ENCODE data around the gene MCC.
"Not testable (repeated sequence)": the region's sequence is repeated elsewhere in the genome, so short reads cannot be mapped to it uniquely, and the experiment has no call there.

MCC gene

DNA sequence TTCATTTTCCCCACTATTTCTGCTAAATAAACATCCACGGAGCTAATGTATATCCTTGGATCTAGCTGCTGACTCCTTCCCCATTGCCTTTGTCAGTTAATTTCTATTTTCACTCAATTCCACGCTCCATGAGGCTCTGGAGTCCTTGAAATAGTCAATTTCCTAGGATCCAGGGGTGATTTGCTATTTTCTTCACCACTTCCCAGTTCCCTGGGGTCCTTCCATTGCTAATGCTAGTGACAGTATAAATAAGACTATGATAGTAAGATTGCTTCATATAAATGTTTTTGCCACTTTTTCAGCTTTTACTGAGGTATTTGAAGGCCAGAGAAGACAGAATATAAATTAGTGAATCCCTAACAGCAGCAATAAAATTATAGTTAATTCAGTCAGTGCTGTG, 66.6 kb downstream of the MCC start:
- no peak for DNase-seq (ENCODE audit: low spot score)

DNA sequence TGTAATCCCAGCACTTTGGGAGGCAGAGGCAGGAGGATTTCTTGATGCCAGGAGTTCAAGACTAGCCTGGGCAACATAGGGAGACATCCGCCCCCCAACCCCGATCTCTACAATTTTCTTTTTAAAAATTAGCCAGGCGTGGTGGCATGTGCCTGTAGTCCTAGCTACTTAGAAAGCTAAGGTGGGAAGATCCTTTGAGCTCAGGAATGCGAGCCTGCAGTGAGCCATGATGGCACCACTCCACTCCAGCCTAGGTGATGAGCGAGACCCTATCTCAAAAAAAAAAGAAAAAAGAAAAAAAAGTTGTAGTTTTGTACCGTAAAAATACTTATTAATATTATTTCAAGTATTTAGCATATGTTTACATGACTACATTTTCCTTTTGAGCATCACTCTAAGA, 82.7 kb downstream of the MCC start:
- DNase-seq (ENCODE audit: low spot score), result no peak

DNA sequence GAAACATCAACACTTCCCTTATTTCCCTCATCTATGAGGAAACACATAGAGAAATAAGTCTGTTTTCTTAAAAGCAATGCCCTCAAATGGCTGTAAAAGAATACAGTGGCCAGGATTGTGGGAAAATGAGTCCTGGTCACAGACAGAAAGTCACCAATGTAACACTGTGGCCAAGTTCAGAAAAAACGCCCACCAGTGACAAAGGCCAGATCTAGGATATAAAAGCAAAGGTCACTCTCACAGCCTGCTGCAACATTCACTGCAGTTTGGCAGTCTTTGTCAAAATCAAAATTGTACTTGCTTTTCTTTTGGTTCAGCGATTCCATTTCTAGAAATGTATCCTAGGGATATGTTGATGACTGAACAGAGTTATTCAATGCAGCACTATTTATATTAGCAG, 84.0 kb downstream of the MCC start:
- no peak for DNase-seq (ENCODE audit: low spot score)

DNA sequence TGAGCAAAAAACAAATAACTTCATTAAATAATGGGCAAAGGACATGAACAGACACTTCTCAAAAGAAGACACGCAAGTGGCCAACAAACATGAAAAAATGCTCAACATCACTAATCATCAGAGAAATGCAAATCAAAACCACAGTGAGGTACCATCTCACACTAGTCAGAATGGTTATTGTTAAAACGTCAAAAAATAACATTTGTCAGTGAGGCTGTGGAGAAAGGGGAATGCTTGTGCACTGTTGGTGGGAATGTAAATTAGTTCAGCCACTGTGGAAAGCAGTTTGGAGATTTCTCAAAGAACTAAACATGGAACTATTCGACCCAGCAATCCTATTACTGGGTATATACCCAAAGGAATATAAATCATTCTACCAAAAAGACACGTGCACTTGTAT, 90.3 kb downstream of the MCC start:
- DNase-seq (ENCODE audit: low spot score), result not testable (repeated sequence)

DNA sequence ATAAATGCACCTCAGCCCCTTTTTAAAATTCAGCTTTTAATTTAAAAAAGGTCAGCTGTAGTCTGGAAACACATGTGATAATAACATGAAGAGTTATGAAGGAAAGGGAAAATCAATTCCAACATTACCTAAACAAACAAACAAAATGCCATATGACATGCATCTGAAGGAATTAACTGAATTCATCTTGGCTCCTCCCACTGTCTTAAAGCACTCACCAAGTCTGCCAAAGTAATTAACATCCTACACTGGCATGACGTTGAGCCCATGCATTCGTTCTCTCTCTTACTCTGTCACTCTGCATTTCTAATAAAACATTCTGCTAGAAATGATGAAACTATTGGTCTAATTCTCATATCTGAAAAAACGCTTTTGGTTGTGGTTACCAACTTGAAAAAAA, 91.2 kb downstream of the MCC start:
- no peak for DNase-seq (ENCODE audit: low spot score)

DNA sequence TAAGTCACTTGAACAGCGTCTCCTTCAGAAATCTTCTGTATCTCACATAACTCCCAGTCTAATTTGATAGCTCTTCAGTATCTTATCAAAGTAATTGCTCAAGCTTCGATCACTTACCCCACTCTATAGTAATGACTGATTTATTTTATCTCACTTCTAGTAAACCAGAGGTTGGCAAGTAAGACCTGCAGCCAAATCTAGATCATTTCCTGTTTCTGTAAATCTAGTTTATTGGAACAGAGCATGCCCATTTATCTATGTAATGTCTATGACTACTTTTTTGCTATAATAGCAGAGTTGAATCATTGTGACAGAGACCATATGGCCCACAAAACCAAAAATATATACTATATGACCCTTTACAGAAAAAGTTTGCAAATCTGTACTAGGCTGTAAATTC, 93.6 kb downstream of the MCC start:
- no peak for DNase-seq (ENCODE audit: low spot score)

DNA sequence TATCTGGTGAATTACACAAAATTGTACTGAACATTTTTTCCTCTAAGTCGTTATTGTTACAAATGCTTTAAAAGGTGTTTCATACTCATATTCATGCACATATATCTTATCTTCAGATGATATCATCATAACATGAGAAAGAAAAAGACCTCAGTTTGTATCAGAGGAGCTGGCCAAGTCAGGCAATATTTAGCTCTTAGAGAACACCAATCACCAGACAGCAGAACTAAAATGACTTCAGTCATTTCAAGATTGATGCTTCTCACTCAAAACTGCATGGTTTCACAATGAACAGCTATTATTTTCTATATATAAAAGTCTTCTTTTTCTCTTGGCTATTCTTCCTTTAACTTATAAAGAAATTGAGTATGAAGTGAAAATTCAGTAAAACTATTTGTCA, 98.0 kb downstream of the MCC start:
- DNase-seq (ENCODE audit: low spot score), result no peak

DNA sequence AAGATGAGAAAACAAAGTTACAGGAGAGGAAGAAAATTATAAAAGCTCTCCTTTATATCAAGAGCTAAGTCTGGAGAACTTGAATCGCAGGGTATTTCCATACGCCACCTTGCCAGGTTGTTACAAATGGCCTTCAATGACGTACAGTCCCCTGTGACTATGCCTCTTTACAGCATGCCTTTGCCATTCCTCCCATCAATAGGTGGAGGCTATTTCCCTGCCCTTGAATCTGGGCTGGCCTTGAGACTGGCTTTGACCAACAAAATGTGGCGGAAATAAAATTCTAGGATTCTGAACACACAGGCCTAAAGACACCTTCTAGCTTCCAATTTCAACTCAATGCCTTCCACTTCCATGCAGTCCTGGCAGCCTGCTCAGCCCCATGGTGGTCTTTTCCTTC, 99.1 kb downstream of the MCC start:
- no peak for DNase-seq (ENCODE audit: low spot score)

DNA sequence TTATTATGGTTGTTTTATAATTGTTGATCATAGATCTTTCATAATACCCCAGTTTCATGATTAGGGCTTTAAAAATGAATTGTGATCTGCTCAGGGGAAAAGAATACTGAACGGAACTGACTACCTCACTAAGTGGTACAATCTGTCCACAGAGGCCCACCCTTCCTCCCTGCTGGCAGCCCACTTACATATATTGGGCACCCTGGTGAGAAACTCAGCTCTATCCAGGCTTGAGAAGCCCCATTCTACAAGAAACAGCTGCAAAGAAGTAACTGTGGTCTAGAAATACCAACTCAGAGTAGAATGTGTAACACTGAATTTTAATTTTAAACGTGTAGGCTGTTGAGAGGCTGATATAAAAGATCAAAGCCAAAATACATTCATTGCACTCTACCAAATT, 100.4 kb downstream of the MCC start:
- DNase-seq (ENCODE audit: low spot score), result no peak

DNA sequence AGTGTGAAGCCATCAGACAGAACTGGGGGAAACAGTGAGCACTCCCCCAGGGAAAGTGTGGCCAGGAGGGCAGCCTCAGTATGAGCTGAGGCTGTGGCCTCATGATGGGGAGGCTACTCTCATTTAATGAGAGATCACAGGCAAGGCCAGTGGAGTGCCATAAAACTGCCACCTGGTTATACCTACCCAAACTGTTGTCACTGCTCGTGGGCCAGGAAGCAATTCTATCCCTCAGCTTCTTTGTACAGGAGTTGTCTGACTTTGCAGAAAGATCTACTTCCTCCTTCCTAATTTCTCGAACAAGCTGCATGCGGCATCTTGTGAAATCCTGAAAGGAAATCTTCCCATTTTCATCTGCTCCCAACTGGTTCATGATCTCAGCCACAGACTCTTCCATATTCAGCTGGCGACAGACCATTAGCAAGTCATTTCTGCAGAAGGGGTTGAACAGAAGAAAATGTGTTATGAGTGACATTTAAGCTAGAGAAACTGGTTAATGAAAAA, 103.4 kb downstream of the MCC start:
- DNase-seq (ENCODE audit: low spot score), result no peak

DNA sequence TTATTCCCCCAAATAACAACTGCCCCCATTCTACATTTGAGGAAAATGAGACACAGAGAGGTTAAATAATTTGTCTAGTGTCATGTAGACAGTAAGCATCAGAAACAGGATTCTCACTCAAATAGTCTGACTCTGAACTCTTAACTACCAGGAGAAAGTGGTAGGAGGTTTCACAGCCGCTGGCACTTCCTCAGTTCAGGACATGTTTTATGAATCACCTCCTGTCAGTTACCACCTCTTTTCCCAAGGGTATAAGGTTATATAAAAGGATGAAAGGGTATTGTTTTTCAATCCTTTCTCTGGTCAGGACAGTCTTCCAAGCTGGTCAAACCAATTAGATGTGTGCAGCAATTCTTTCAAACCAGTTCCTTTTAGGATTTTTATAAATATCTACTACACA, 105.5 kb downstream of the MCC start:
- DNase-seq (ENCODE audit: low spot score), result no peak

DNA sequence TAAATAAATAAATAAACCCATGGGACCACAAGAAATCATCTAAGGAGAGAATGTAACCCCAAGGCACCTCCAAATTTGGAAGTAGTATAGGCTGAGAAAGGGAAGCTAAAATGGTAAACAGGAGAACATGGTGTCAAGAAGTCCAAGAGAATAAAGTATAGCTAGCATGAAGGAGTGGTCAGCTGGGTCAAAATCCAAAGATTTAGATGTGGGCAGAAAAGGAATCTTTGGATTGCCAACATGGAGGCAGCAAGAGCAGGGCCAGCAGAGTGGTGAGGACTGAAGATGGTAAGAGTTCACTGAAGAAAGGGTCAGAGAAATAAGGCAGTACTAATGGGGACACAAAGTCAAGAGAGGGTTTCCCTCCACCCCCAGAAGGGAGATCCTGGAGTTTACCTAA, 106.5 kb downstream of the MCC start:
- no peak for DNase-seq (ENCODE audit: low spot score)

DNA sequence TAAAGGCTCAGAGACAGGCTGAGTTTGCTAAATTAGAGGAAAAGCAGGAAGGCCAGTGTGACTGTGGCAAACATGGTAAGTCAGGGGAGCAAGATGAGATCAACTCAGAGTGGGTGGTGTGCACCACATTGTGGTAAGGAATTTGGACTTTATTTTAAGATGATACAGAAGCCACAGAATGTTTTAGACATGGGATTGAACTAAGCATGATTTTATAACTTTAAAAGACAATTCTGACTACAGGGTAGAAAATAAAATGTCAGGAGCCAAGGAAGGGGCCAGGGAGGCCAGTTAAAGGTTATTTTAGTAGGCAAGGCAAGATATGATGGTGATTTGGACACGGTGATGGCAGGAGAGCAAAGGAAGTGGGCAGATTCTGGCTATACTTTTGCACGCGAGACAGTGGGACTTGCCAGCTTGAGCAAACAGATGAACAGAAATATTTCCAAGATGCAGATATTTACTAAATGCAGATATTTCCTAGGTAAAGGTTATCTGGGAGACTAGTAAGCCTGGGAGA, 107.4 kb downstream of the MCC start:
- DNase-seq (ENCODE audit: low spot score), result no peak

DNA sequence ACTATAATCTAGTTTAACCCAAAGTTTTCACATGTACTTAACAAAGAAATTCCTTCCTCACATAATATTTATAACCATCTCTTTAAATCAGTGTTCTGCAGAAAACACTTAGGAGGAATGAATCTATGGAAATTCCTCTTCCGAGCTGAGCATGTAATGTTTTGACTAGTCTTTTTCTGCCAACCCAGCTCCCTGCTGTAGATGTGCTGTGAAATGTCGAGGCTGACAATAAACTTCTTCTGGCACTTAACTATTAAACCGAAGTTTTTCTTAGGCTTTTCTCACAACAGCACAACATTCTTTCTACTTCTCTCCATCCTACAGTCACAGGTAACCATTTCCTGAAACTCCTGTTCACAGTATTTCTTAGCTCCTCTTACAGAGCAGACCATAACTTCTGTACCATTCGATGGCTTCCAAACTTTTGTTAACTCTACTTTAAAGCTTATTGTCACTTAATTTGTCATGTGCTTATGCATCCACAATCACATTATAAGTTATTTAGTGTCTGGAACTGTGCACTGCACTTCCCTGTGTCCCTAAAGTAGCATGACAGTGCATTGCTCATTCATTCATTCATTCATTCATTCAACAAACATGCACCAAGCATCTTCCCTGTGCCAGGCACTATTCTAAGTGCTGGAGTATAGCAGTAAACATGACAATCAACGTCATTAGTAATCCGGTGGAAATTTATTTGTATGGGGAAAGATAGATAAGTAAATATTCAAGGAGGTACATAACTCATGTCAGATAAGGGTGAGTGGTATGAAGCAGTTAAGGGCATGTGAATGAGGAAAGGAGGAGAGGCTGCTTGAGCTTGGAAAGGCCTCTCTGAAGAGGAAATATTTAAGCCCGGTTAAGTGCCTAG, 108.1 kb downstream of the MCC start:
- no peak for DNase-seq (ENCODE audit: low spot score)

DNA sequence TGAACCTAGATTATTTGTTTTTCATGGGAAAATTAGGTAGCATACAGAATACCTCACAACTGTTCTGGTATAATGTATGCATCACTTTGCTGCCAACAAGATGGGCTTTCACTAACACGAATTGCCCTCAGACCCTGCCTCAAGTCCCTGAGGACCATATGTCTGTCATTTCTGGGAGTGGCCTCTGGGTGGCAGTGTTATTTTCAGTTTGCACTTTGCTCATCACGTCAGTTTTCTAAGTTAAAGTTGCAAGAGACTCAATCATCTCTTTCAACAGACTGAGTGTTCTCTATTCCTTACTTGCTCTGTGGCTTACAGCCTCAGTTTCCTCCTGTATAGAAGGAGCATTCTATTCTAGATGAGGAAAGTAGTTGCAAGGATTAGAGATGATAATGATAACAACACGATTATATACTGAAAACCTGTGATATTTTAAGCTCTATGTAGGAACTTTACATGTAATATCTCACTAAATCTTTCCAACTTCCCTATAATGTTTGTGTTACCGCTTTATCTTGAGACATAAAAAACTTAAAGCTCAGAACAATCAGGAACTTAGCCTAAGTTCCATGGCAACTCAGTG, 109.2 kb downstream of the MCC start:
- peak; percentile 66 for DNase-seq (ENCODE audit: low spot score)

DNA sequence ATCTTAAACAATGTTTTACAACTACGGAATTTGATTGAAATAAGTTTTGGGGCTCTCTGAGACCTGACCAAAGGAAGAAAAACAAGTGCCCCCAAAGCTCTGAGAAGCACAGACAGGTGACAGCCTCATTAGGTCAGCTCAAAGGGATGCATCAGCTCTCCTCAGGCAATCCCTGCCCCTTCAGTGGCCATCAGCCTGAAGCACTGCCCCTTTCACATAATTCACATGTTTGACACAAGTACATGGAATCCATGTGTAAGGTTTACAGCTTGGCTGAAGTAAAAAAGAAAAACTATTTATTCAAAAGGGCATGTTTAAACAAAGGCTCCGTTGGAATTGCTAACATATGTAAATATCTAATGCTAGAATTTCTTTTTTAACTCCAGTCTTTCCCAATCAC, 109.7 kb downstream of the MCC start:
- DNase-seq (ENCODE audit: low spot score), result no peak

DNA sequence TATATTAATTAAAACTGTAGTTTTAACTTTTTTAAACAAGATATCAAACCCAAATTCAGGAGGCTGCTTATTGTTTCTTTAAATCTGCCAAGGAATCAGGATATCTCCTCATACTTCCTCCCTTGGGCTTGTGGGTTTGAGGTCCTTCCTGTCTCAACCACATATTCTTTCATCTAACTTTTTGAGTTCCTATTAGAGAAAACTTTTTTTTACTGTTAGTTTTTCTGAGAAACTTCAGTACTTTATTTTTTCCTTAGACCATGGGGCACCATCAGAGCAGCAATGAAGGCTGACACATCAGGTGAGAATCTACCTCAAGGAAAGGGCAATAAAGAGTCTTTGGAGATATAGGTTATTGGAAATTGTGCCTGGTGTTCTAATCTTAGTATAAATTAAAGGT, 110.2 kb downstream of the MCC start:
- DNase-seq (ENCODE audit: low spot score), result no peak

DNA sequence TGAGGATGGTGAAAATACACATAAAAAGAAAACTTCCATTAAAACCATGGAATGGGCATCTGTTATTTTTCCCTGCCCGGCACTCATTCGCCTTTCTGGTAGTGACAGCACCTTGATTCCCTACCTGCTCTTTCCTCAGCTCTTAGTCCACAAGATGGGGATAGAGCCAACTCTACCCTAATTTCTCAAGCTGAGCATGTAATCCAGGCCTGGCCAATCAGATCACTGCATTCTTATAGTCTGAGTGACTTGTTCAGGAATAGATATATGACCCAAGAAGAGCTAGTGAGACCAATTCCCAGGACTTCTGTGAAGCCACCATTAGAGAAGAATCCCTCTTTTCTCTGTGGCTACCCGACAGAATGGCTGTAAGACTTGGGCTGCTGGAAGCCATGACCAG, 111.6 kb downstream of the MCC start:
- DNase-seq (ENCODE audit: low spot score), result no peak

DNA sequence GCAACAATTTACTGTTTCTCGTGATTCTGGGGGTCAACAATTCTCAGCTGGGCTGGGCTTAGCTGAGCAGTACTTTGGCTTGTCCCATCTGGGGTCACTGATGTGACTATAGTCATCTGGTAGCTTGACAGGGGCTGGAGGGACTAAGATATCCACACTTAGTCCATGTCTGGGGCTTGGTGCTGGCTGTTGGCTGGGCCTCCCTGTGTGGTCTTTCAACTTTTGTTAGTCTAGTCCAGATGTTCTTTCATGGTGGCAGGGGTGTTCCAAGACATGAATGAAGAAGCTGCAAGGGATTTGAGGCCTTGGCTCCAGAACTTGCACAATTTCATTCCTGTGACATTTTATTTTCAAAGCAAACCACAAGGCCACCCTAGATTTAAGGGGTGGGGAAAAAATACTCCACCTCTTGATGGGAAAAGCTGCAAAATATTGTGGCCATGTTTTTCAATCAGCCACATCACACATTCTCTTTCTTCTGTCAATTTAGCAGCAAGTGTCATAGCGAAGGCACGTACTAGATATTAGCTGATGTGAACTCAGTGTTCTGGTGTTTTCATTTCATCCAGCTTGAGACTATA, 112.7 kb downstream of the MCC start:
- DNase-seq (ENCODE audit: low spot score), result no peak

DNA sequence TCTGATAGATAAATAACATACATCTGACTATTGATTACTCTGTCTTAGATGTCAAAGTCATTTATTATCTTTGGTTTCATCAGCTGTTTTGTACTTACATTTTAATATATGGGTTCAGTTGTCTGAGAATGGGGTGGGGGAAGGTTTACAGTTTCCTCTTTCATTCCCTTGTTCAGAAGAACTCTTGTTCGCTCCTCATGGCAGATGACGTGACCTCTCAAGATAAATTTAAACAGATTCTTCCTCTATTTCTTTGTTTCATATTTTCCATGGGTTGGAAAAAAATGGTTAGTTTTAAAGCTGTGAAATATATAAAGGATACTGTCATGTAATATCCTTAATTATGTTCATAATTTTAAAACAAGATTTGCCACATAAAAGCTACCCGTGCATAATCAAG, 114.8 kb downstream of the MCC start:
- DNase-seq (ENCODE audit: low spot score), result no peak

DNA sequence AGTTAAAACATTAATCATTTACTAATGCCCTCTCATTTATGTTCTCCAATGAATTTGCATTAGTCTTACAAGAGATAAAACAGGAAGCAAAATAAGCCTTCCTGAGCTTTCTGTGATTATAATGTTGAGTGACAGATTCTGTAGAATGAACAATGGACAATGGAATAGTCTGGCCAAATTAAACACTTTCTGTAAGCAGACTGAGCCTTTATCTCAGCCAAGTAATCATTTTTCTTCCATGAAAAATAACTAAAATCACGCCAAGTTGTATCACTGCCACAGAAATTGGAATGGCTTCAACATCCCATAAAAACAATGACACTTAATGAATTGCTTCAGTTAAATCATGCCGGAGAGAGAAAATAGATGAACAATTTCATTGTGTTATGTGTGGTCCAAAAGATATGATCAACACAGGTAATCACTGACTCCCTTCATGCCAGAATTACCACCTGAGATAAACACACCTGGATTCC, 116.5 kb downstream of the MCC start:
- no peak for DNase-seq (ENCODE audit: low spot score)

DNA sequence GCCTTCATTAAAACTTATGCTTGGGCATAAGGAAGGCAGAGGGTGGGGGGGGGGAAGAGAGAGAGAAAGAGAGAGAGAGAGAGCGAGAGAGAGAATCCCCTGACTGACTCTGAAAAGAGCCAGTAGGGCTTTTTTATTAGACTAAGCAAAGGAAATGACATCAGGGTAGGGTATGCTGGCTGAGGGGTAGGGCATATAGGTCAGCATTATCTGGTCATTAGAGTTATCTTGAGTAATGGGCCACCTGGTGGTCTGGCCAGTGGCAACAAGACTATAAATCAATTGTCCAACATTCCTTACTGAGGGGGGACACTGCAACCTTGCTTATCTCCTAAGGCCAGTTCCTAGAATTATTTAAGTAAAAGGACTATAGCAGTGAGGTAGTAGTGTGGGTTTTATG, 120.7 kb downstream of the MCC start:
- DNase-seq (ENCODE audit: low spot score), result no peak

DNA sequence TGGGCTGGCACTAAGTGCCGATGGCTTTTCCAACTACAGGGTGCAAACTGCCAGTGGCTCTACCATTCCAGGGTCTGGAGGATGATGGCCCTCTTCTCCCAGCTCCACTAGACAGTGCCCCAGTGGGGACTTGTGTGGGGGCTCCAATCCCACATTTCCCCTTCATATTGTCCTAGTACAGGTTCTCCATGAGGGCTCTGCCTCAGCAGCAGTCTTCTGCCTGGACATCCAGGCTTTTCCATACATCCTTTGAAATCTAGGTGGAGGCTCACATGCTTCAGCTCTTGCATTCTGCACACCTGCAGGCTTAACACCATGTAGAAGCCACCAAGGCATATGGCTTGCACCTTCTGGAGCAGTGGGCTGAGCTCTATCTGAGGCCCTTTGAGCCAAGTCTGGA, 123.8 kb downstream of the MCC start:
- no peak for DNase-seq (ENCODE audit: low spot score)
